Measurements from ENCODE around the gene CLDN20.

DNA sequence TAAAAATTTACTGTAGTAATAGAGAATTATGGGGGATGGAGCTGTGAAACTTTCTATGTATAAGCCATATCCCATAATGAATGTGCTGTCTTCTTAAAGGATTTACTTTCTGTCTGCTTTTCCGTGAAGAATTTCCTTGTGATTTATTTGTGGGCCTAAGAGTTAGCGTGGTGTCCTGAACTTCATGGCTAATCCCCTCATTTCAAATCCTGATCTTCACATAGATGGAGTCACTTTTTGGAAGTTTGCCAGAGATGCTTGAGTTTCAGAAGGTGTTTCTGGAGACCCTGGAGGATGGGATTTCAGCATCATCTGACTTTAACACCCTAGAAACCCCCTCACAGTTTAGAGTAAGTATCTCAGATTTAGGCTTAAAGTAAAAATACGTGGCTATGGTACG, 19.4 kb upstream of the CLDN20 start:
- TF ChIP-seq KLF16 (tag by site-specific recombination; IDR thresholded peaks at IDR 0.05) (no peak), ZNF830 (tag by site-specific recombination; IDR thresholded peaks at IDR 0.05; ENCODE audit: low read depth) (no peak), YY1 (tag by site-specific recombination; IDR thresholded peaks at IDR 0.05) (no peak), GLIS2 (tag by site-specific recombination; IDR thresholded peaks at IDR 0.05) (no peak), ZNF175 (tag by site-specific recombination; IDR thresholded peaks at IDR 0.05) (no peak), ZNF112 (tag by site-specific recombination; IDR thresholded peaks at IDR 0.05) (no peak), ZNF416 (tag by site-specific recombination; IDR thresholded peaks at IDR 0.05) (no peak), REST (tag by site-specific recombination; IDR thresholded peaks at IDR 0.05) (no peak)
- TF ChIP-seq, protein P1, sequence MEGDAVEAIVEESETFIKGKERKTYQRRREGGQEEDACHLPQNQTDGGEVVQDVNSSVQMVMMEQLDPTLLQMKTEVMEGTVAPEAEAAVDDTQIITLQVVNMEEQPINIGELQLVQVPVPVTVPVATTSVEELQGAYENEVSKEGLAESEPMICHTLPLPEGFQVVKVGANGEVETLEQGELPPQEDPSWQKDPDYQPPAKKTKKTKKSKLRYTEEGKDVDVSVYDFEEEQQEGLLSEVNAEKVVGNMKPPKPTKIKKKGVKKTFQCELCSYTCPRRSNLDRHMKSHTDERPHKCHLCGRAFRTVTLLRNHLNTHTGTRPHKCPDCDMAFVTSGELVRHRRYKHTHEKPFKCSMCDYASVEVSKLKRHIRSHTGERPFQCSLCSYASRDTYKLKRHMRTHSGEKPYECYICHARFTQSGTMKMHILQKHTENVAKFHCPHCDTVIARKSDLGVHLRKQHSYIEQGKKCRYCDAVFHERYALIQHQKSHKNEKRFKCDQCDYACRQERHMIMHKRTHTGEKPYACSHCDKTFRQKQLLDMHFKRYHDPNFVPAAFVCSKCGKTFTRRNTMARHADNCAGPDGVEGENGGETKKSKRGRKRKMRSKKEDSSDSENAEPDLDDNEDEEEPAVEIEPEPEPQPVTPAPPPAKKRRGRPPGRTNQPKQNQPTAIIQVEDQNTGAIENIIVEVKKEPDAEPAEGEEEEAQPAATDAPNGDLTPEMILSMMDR (tag by site-specific recombination; IDR thresholded peaks at IDR 0.05) = no peak
- TF ChIP-seq, protein P2, sequence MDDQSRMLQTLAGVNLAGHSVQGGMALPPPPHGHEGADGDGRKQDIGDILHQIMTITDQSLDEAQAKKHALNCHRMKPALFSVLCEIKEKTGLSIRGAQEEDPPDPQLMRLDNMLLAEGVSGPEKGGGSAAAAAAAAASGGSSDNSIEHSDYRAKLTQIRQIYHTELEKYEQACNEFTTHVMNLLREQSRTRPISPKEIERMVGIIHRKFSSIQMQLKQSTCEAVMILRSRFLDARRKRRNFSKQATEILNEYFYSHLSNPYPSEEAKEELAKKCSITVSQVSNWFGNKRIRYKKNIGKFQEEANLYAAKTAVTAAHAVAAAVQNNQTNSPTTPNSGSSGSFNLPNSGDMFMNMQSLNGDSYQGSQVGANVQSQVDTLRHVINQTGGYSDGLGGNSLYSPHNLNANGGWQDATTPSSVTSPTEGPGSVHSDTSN (CRISPR knock-in tag; IDR thresholded peaks at IDR 0.05) = no peak
